ENCODE results near the gene DSE.

The DSE gene

DNA sequence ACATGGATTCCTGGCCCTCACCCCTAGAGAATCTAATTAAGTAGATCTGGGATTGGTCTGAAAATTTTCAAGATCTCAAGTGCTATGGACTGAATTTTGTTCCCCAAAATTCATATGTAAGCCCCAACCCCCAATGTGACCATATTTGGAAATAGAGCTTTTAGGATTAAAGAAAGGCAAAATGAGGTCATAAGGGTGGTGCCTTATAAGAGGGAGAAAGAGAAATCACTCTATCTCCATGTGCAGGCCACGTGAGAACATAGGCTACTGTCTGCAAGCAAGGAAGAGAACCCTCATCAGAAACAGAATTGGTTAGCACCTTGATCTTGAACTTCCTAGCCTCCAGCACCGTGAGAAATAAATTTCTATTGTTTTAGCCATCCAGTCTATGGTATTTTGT lies 8.5 kb upstream of the DSE start:
- DNase-seq (ENCODE audit: low spot score), result no peak

- no peak for DNase-seq (ENCODE audit: low spot score)
Measured at GRCh38 chr6:116363759-116364158, 7.0 kb upstream of the DSE start.

DNA sequence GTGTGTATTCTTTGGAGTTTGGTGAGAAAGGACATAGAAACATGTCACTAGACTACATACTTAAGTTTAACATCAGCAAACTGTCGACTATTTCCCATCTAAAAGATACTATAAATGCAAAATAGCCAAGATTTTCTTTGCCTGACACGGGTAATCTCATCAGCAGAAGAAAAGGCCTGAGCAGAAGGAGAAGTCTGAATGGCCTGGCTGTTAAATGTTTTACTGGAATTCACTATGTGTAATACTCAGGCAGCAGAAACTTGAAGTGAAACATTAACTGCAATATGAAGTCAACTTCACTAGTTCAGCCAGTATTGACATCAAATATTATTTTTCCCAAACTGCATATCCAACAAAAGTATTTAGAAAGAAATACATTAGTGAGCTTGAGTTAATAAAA lies 6.4 kb upstream of the DSE start:
- DNase-seq (ENCODE audit: low spot score), result no peak

DNA sequence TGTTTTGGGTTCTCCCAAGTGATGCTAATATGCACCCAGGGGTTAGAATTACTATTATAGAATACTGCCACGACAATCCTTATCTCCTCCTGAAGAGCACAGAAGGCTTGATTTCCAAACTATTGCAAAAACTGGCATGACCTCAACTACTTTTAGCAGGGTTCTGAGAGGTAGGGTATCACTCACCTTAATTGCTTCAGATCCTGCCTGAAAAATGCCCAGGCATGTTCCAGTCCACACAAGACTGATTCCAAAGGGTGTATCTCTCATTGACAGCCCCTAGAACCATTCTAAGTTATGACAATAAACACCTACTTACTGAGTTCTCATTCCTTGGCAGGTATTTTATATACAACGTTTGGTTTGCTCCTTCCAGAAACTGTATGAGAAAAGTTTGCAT lies 5.0 kb upstream of the DSE start:
- DNase-seq (ENCODE audit: low spot score), result no peak

GRCh38 chr6:116366740-116367275 lies 3.9 kb upstream of the DSE start:
- no peak for DNase-seq (ENCODE audit: low spot score)

GRCh38 chr6:116369540-116369939 lies 1.2 kb upstream of the DSE start:
- no peak for DNase-seq (ENCODE audit: low spot score)

DNA sequence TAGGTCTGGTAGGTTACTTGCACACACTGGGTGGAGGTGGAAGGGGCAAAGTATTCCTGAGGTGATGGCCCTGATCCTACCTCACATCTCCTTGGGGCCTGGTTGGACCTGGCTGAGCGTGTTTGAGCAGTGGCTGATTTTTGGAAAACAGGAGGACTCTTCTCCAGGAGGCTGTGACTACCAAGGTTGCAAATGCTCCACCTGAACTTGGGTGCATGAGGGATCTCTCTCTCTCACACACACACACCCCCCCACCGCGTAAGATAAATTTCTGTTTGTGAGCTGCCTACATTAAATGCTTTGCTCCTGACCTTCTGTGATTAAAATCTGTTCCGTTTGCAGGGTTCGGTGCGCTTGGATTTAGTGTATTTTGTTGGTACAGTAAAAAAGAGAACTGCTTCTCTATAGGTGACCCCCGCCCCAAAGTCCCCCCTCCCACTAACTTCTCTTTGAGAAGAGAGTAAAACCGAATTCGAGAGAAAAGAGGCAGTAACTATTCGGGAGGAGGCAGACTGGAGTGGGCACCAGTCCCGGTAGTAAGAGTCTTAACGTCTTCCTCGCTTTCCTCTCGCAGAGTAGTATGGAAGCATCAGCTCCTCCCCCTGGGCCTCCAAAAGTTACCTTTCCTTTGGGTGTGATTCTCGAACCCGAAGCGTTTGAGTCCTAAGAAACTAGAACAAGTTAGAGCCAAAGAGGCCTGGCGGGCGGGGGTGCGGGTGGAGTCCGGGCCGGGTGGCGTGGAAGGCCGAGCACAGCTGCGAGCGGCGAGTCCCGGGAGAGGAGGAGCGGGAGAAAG lies 585 bp upstream of the DSE start:
- no peak for DNase-seq (ENCODE audit: low spot score)

GRCh38 chr6:116371120-116371917 lies 572 bp downstream of the DSE start:
- DNase-seq (ENCODE audit: low spot score), result no peak

DNA sequence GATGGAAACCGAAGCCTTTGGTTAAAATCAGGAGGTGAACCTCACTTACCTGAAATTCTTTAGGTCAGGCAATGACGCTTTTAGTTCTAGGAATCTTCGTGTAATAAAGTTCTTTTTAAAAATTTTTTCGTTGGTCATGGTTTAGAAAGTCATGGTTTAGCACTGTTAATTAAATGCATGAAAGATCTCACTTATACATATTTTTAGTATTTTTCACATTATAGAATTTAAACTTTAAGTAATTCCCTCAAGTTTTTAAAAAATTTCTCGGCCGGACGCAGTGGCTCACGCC lies 1.1 kb downstream of the DSE start:
- DNase-seq (ENCODE audit: low spot score), result no peak

DNA sequence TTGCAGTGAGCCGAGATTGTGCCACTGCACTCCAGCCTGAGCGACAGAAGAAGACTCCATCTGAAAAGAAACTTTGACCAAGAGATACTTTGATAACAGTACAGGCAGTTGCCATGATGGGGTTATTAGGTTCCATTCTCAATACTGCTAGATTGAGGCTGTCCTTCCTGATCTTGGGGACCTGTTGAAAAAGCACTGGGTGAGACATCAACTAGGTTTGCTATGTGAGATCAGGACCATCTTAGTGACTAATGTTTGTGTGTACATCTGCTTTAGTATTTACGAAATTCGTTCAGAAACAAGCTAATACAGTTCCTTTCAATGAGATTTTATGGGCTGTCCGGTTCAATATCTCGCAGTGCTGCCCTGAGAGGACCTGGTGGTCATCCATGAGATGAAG lies 2.6 kb downstream of the DSE start:
- no peak for DNase-seq (ENCODE audit: low spot score)

GRCh38 chr6:116373940-116374339 lies 3.2 kb downstream of the DSE start:
- DNase-seq (ENCODE audit: low spot score), result no peak

GRCh38 chr6:116374586-116374985 lies 3.8 kb downstream of the DSE start:
- DNase-seq (ENCODE audit: low spot score), result no peak

DNA sequence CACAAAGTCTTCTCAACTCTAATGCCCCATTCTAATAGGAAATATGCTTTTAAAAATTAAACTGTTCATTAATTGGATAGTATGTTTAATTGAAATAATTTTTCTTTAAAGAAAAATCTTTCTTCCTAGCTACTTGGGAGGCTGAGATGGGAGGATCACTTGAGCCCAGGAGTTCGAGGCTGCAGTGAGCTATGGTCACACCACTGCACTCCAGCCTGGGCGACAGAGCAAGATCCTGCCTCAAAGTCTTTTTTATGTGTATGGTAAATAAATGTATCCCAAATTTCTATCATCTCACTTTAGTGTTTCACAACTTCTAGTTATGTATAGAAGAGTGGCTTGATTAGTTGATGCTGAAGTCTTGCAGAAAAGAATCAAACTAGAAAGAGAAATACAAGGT lies 4.5 kb downstream of the DSE start:
- no peak for DNase-seq (ENCODE audit: low spot score)

DNA sequence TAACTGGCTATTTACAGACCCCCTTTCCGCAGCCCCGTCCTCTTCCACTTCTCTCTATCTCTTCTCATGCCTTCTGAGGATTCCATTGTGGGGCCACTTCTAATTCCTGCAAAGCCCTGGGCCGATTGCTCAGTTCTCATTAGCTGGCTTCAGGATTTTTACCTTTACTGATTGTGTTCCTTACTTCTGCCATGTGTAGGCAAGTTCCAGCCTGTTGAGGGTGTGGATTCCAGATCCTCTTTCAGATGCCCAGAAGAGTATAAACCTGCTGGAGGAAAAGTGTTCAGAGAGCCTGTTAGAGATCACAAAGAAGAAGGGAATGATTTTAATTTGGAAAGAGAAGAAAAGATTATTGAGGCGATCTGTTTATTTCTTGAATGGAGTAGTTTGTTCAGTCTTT lies 5.4 kb downstream of the DSE start:
- no peak for DNase-seq (ENCODE audit: low spot score)

DNA sequence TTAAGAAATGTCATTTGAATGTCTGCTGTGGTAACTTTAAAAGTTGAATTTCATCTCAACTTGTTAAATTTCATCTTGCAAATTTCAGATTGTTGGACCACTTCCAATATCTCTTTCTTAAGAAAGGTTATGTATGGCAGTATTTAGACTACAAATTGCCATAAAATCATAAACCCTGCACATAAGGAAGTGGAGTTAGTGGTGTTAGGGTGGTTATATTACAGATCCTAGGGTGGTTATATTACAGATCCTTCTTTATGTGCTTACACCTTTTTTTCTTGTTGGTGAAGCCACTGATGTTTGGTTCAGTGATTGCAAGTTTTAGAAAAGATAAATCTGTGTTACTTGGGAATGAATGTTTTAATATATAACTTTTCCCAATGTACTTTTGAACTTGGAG lies 9.0 kb downstream of the DSE start:
- no peak for DNase-seq (ENCODE audit: low spot score)

- no peak for DNase-seq (ENCODE audit: low spot score)
Measured at GRCh38 chr6:116380346-116380745, 9.6 kb downstream of the DSE start.

DNA sequence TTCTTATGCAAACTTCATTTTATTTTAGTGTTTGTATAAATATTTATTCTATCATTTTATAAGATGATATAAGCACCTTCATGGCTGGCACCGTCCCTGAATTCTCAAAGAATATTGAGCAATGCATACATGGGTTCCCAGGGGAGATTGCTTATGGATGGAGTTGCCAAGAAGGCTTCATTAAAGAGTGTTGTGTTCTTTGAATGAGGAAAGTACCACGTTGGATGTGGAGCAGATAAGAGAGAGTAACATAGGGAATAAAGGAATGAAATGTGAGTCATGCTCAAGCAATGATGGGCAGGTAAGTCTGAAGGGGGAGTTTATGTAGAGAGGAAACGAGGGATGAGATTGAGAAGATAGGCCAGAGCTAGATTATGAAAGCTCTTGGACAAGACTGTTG lies 10.3 kb downstream of the DSE start:
- no peak for DNase-seq (ENCODE audit: low spot score)

DNA sequence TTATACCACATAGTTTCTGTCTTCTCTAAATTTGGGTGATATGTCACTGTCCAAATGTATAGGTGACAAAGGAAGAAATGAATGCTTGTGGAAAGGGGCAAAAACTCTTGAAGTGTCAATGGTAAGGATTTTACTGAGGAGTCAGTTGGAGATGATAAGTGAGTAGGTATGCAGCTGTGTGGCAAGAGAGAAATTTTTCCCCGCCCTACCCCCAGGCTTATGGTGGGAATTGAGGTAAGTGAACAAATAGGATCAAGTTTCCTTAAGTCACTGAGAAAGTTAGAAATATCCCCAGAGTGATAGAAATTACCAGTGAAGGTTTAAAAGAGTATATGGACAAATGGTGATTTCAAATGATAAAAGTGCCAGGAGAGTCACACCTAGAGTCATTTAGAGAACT lies 11.8 kb downstream of the DSE start:
- no peak for DNase-seq (ENCODE audit: low spot score)

DNA sequence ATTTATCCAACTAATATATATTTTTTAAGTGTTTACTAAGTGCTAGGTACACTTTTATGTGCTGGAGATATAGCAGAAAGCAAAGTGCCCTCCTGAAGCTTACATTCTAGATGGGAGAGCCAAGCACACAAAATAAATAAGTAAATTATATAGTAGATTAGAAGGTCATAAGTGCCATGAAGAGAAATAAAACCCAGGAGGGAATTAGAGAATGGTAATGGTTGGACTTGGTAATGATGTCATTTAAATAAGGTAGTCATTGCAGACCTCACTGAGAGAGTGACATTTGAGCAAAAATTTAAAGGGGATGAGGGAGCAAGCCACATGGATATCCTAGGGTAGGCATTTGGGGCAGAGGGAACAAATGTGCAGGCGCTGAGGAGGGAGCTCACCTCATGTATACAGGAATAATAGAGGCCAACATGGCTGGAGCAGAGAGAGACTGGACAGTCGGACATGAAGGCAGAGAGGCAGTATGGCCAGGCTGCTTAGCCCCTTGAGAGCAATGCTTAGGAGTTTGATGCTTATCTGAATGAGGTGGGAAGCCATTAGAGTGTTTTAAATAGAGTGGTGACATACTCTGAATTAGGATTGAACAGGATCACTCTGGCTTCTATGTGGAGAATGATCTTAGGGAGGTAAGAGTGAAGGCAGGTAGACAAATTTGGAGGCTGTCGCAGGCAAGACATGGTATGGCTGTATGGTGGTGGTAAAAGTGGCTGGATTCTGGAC lies 14.1 kb downstream of the DSE start:
- no peak for DNase-seq (ENCODE audit: low spot score)

DNA sequence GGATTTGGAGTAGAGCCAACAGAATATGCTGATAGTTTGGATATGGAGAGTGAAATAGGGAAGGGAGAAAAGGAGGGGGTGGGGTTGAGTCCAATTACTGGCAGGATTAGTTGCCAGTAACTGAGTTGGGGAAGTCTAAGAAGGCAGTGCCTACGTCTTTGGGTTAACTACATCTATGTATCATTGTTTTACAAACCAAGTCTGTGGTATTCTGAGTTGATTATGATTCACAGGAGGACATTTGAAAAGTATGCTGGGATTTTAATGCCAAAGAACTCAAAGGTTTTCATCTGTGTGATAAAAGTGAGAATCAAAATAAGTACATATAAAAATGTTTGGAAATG lies 14.7 kb downstream of the DSE start:
- DNase-seq (ENCODE audit: low spot score), result no peak

- no peak for DNase-seq (ENCODE audit: low spot score)
Measured at GRCh38 chr6:116385921-116386320, 15.2 kb downstream of the DSE start.

DNA sequence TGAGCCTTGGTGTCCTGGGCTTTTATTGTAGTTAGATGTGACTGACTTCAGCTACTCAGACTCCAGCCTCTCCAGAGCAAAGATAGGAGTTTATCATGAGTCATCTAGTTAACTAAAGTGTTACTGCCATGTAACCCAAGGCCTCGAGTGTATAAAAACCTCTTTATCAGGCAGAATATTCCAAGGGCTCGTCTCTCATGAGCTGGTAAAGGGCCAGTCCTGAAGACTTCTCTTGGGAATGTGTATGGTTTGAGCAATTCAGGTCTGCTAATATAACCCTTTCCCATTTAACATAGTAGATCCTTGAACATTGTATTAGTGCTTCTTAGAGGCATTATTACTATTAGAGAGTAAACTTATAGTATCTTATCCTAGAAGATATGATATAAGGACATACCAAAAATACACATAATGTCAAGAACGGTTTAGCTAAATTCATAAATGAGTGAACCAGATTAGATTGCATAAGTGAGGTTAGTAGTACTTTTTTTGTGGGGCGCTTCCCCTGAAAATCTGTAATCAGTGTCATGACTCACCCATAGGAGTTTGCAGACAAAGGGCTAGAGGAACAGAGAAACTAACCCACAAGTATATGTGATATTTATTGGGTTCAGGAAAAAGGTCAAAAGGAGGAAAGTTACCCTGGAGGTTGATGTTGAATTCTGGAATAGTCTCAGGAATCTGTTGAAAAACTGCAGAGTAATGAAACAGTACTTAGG lies 16.0 kb downstream of the DSE start:
- no peak for DNase-seq (ENCODE audit: low spot score)
